Effector CD8-positive, alpha-beta T cell (primary cell): ENCODE data around the gene PLA2G2E.
"Not testable (repeated sequence)": the region's sequence is repeated elsewhere in the genome, so short reads cannot be mapped to it uniquely, and the experiment has no call there.

Source experiments
- DNase-seq: peaks from one replicate; lab custom pipeline; 2025; lab: John Stamatoyannopoulos, UW

Gene PLA2G2E

DNA sequence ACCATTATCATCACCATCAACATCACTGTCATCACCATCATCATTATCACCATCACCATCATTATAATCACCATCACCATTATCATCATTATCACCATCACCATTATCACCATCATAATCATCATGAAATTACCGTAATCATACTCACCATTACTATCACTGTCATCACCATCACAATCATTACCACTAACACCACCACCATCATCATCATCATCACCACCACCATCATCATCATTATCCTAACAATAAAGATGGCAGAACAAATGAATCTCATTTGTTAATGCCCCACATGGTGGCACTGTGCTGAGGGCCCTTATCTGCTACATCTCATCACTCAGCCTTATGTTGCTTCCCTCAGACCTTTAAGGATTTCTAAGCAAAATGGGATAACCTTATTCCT, 9.4 kb upstream of the PLA2G2E start:
- no peak for DNase-seq

DNA sequence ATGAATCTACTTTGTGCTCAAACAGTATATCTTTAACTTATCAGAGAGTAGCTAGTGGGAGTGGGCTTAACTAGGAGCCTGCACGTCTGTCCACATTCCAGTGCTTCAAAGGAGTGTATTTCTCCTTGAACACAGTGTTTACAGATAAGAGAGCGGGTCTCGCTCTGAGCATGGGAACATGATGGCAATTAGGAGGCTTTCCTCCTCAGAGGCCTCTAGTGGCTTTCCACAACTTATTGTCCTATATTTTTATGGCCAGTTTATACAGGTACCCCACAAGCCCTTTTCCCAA, 3.7 kb upstream of the PLA2G2E start:
- DNase-seq = not testable (repeated sequence)

DNA sequence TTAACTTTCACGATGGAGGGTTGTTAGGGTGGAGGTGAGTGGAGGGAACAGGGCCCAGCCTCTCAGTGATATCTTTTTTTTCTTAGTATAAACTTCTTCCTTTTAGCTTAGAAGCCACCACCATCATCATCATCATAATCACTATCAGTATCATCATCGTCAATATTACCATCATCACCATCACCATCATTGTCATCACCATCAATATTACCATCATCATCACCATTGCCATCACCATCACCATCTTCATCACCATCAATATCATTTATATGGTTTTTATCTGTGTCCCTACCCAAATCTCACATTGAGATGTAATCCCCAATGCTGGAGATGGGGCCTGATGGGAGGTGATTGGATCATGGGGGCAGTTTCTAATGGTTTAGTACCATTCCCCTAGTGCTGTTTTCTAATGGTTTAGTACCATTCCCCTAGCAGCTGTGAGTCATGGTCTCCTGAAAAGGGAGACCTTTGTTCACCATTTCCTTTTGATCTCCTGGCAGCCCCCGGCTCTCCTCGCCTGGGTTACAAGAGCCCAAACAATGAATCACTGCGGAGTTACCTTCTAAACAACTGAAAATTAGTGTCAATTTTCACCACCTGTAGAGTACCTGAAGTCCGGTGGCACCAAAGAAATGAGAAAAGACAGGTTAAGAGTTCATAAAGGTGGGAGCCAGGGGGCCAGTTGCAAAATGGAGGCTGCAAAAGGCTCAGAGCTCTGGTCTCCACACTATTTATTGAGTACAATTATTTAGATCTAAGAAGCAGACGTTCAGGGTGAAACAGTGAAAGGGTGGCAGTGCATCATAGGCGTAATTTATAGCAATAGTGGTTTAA, 3.1 kb upstream of the PLA2G2E start:
- DNase-seq = no peak

DNA sequence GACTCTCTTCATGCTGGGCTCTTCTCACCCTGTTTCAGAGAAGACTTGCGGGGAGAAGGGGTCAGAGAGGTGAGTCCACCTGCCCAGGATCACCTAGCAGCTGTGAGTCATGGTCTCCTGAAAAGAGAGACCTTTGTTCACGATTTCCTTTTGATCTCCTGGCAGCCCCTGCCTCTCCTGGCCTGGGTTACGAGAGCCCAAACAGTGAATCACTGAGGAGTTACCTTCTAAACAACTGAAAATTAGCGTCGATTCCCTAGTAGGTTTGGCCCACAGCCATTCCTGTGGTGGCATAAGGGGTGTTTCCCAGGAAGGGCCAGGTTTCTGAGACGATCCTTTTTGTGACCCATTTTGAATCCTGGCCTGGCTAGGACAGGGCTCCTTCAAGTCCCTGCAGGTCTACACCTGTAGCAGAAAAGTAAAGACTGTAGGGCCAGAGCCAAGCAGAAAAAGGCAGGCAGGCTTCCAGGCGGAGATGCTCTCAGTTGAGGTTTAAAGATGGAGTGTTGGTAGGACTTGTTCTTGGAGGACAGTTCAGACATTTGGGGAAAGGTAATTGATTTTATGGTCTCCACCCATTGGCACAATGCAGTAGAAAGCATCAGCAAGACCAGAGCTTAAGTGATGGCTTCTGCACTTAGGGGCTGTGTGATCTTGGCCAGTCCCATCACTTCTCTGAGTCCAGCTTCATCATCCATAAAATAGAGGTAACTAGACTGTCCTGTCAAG, 2.1 kb upstream of the PLA2G2E start:
- no peak for DNase-seq

DNA sequence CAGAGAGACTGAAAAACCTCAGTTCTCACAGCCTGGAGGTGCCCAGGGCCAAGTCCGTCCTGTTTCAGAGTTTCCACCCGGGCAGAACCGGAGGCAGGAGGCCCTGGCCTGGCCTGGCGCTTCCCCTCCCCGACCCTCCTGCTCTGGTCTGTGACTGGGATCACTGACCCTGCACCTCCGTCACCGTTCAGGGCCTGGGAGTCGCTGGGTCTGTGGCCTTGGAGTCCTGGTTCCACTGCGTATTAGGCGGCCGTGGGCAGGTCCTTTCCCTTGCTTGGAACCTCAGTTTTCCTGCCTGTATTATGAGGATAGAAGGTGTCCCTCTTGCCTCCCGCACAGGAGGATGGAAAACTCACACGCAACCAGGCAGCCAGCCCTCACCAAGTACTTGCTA, 533 bp upstream of the PLA2G2E start:
- no peak for DNase-seq

DNA sequence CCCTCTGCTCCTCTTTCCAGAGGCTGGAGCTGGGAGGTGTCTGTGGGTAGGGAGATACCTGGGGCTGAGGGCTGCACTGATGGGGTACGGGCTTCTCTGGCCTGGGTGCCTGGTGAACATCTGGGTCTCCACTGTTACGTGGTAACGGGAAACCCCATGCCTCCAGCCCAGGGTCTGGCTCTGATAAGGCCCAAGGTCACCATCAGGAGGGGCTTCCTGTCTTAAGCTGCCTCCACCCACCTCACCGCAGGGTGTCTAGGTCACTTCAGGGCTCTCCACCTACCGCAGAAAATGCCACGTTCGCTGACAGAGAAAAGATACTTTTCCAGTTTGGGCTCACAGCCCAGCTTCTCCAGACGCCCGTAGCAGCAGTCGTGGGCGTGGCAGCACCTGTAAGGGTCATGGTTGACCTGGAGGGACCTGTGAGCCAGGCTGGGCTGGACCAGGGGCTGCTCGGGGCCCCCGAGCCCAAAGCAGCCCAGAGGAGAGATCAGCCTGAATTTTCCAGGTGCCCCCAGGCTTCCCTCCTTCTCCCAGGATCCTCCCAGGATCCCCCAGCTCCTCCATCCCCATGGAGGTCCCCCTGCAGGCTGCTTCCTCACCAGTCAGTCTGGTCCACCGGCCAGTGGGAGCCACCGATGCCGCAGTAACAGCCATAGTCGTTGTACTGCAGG, 1.3 kb downstream of the PLA2G2E start:
- DNase-seq = no peak

DNA sequence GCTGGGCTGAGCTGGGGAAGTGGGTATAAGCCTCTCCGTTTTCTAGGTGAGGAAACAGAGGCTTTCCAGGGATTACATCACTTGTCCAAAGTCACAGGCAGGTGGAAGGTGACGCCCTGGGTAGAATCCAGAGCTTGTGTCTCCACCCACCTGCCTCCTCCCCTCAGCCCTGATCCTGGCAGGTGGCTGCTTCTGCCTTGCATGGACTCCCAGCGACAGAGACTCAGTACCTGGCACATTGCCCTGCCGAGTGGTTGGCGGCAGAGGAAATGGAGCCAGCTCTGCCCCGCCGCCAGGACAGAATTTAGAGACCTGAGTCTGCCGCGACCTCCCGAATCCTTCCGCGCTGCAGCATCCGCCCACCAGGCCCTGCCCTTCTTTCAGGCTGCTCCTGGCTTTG, 2.1 kb downstream of the PLA2G2E start:
- DNase-seq = no peak

DNA sequence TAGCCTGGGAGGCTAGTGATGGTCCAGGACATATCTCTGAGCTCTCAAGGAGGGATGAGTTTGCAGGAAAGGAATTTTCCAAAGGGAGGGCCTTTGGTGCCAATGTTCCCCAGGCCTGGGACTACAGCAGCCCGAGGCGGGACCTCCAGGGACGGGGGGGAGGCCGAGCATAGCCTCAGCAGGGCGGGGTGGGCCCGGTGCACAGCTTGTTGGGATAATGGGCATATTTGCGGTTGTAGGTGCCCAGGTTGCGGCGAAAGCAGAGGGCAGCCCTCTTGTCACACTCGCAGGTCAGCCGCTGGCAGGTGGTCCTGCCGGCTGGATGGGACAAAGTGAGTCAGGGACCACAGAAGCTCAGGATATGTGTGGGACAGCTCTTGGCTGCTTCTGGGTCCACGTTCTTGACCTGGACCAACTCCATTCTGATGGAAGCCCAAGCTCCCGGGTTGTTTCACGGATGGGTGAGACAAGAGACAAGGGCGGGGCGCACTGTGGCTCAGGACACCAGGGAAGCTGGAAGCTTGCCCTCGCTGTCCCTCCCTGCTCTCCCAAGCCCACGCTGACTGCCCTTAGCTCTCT, 3.2 kb downstream of the PLA2G2E start:
- DNase-seq = no peak

DNA sequence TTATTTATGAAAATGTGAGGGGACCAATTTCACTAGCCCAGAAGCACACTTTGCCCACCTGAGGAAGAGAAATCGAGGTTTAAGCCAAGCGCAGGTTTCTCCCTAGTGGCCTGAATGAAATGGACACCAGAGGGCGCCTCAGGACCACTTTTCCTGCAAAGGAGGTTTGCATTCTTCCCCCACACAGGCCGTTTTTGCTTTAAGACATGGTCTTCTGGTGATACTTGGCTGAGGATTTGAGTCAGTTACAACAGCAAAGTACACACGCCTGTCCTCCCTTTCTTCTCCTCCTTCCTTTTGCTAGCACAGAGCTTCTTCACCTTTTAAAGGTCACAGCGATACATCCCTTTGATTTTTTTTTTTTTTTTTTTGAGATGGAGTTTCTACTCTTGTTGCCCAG, 5.4 kb downstream of the PLA2G2E start:
- peak; percentile 73 for DNase-seq

DNA sequence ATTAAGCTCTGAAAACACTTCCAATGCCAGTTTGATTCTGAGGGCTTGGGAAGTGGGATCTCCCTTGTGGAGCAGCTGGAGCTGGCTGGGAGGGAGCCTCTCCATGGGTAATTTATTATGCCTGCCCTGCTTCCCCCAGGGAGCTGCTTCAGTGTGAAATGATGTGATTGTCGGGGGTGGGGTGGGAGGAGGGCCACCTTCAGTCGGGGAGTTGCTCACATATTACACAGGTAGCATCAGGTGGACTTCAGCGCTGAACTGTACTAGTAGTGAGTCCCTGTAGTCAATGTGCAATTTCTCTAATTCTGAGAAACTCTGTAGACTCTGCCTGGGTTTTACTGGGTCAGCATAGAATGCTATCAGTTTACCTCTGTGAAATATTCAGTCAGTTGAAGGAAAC, 12.8 kb downstream of the PLA2G2E start:
- DNase-seq = no peak

DNA sequence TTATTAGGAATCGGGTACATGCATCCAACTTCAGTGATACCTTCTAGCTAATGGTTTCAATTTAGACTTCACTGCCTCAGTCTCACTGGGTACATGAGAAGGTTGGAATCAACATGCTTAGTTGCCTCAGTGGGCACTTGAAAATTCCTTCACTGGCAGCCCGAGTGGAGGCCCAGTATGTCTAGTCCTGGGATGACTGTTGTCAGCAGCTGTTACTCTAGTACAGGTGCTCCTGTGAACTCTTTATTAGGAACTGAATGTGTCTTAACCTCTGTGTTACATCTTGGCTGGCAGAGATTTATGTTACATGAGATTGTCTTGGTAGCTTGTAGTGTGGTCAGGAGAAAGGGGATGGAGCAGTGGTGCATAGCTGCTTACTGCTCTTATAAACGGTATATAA, 13.4 kb downstream of the PLA2G2E start:
- no peak for DNase-seq

DNA sequence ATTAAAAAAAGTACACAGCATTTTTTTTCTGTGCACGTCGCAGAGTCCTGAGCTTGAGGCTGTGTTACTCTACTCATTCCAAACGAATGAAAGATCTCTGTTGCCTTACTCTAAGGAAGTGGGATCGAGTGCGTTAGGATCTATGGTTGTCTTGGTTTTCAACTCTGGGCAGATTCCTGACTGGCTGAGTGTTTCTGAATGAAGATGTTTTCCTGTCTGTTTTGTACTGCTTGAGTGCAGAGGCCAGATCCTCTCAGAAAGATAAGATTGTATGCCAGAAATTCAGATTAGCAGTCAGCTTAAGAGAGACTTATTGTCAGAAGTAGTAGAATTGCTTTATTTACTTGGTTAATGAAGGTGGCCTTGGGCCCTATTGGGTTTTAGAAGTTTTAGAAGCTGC, 14.0 kb downstream of the PLA2G2E start:
- DNase-seq = no peak

DNA sequence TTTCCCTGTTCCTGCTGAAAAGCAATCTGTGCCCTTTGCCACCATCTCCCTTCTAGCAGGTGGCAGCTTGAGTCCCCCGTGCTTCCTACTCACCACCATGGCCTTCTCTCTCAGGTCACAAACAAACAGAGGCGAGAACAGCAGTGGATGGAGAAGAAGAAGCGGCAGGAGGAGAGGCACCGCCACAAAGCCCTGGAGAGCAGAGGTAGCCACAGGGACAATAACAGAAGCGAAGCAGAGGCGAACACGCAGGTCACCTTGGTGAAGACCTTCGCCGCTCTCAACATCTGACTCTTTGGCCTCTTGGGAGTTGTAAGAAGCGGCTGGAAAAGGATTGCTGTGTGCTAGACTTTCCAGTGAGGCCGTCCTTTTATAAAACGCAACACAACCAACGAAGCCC, 16.0 kb downstream of the PLA2G2E start:
- DNase-seq = no peak

DNA sequence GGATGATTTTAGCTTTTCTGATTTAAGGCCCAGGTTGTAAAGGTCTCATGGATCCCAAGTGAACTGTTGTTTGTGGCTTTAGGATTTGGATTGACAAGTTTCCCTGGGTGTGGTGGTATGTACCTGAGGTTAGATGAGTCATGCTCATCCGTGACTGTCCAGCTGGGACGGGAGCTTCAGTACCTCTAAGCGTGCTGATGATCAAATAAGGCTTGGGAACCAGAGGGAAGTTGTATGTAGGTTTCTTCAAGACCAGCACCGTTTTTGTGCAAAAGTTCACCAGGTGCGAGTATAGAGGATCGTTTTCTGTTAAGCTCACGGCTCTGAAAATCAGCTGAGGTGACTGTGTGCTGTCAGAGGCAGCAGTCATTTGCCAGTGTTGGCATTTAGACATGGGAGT, 19.8 kb downstream of the PLA2G2E start:
- no peak for DNase-seq

DNA sequence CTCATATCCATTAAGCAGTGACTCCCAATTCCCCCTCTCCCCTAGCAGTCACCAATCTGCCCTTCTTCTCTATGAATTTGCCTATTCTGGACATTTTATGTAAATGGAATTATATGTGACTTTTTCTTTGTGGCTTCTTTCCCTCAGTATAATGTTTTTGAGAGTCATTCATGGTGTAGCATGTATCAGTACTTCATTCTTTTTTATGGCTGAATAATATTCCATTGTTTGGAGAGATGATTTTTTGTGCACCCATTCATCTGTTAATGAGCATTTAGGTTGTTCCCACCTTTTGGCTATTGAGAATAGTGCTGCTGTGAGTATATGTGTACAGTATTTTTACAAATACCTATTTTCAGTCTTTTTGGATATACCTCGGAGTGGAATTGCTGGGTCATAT, 21.8 kb downstream of the PLA2G2E start:
- no peak for DNase-seq

DNA sequence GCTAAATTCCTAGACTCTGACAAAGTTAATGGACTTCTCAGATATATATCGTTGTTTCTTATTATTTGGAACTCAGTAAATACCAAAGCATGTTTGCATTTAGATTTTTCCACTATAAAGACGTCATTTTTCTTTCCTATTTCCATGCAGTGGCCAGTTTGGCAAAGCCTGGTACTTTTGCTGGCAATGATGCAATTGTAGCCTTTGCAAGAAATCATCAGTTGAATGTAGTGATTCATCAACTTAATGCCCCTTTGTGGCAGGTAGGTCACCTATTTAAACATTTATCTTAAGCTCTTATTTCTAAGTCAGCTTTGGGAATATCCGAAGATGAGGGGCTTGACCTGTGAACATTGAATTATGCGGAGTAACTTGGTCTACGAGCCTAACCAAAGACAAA, 29.2 kb downstream of the PLA2G2E start:
- no peak for DNase-seq

DNA sequence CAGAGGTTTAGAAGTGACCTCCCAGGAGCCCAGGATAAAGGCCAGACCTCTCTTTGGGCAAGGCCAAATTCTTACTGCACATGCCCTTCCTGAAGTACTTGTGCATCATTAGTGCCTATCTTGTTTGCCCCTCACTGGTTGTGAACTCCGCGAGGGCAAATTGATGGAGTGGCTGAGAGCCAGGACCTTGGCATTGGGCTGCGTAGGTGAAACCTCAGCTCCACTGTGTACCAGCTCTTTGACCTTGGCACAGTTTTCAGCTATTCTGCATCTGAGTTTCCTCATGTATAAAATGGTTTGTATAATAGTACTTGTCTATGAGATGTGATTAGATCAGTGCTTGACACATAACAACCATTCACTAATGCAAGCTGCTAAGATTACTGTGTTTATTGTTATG, 29.7 kb downstream of the PLA2G2E start:
- no peak for DNase-seq

DNA sequence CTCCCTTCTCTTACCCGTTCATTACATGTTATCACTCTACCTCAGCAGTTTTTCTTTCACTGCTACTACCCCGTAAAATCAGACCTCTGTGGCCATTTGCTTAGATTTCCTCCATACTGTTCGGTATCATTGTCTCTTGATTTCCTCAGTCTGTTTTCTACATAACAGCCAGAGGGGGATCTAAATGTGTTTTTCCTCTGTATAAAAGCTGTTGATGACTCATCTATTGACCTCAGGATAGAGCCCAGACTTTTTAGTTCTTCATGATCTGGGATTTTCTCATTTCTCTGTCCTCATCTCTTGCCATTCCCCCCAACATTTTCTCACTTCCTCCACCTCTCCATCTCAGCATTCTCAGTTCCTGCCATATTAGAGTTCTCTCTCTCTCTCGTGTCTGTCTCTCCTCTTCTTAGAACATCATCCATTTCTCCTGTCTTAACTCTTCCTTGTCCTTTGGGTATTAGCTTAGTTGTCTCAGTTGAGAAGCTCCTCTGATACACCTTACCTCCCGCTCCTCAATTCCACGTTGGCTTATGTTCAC, 30.7 kb downstream of the PLA2G2E start:
- DNase-seq = no peak

DNA sequence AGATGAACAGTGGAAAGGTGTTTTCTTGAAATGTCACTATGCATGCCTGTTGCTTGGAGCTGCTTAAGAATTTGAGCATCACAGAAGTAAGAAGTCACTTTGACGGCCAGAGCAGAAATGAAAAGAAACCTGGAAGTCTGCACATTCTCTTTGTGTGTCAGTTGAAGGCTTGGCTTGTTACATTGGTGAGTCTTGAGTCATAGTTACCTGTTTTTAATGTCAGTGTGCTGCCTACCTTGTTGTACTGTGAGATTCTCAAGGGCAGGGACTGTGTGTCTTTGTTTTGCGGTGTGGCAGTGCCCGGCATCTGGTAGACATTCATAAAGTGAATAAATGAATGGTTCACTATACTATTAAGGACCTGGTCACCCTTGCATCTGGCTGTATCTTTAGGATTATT, 31.3 kb downstream of the PLA2G2E start:
- no peak for DNase-seq

DNA sequence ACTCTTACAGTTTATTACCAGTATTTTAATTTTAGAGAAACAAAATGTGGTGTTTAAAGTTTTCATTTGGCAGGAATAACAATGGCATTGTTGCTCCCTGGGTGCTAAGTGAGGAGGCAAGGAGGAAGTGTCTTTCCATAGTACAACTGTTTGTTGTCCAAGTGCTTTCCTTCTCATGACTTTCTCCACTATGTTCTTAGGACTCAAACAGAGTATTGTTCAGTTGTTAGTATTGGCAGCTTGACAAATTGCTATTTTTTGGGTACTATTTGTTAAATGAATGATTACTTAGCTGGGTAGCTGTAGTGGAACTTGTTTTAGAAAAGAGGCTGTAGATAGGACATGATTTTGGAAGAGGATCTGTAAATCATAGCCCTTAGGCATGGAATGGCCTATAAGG, 33.8 kb downstream of the PLA2G2E start:
- DNase-seq = no peak

DNA sequence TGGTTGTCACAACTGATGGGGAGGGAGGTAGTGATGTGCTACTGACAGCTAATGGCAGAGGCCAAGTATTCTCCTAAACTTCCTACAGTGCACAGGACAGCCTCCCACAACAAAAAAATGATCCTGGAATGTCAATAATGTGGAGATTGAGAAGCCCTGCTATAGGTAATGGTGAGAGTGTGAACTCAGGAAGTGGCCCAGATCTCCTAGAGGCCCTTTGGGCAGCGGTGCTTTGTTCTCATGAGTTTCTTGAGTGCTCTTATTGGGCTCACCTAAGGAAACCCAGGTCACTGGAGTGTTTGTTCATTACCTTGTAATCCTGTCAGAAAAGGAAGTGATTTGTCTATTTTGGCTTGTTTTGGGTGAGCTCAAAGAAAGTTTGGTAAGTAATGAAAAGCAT, 35.3 kb downstream of the PLA2G2E start:
- DNase-seq = no peak

DNA sequence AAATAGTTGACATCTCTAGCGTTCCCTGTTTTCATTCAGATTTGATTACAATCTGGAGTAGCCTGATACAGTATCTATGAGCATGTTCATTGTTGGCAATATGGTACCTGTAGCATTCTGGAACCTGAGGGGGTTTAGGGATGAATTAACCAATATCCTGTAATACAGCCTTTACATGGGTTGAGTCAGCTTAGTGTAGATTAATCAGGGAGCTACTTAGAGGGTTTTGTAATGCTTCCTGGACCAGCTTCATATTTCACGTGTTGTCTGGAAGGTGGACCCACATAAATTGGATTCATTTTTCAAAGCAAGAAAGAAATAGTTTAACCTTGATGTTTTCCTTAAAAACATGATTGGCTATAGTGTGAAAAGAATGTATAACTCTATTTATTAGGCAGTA, 37.6 kb downstream of the PLA2G2E start:
- DNase-seq = no peak

DNA sequence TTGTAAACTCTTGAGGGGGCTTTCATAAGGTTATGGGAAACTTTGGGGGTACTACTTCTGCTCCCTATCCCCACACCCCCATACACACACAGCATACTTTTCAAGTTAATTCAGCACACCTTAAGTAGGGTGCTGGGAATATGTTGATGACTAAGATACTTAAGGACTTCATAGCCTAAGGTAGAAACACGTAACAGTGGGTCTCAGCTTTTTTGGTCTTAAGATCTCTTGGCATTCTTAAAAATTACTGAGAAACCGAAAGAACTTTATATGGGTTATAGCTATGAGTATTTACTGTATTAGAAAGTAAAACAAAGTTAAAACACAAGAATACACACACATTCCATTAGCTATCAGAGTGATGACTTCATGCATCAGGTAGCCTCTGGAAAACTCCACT, 39.1 kb downstream of the PLA2G2E start:
- DNase-seq = no peak
